HPDE6-E6E7 (cell line): ENCODE data around the gene ENTPD7.
"Not testable (repeated sequence)": the region's sequence is repeated elsewhere in the genome, so short reads cannot be mapped to it uniquely, and the experiment has no call there.

ENCODE experiments used
- DNase-seq: peaks from one replicate; pipeline ENCODE4 v3.0.0; 2011; ENCODE audit warnings: missing footprints; ENCODE audit errors: extremely low spot score

ENTPD7 gene

DNA sequence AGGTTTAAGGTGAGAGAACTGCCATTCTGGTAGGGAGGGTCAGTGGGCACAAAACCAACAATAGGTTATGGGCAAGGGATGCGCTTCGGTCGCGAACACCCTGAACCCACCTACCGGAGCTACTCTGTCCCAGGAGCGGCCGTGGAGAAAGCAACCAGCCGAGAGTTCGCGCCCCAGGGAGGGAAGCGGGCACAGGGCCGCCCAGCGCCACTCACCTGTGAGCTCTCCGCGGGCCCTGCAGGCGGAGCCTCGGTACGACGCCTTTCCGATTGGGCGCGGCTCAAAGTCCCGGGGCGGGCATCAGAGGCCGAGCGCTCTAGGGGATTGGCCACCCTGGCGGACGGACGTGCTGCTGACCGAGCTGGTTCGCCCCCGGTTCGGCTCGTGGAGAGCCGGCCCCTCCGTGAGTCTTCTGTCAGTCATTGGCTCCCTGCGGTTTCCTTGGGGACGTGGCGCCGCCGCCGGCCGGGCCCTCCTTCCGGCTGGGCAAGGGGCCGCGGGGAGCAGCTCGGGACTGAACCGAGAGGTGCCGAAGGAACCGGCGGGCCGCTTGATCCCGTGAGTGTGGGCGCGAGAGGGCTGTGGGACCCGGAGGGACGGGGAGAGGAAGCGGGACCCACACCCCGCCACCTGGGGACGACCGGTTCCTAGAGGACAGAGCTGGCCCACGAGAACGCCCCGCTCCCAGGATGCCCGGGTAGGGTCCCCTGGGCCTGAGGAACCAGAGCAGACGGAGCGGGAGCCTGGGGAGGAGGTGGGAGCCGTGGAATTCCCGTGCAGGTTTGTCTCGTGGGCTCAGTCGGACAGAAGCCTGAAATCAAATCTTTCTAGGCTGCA, at the start of gene ENTPD7:
ENTPD7 (plus strand) TSS at position 479 of the 837 bp plus-strand sequence. CDS start 448 bp downstream, outside the sequence.
- DNase-seq: peak; percentile 97

DNA sequence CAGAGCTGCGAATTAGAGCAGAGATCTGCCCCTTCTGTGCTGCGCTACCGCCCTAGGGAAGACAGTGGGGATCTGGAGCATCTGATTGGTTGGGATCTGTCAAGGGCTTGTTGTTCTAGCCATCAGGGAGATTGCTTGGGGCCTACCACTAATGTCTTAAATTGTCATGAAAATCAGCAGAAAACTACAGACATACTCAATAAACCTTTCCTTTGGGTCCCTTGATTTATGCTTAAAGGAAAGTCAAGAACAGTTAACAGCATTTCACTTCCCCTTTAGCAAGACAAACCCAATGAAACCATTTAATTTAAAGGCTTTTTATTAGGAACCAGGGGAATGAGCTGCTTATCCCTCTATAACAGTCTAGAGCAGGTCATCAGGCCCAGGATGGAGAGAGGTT, 49.1 kb upstream of the ENTPD7 start:
- no peak for DNase-seq

DNA sequence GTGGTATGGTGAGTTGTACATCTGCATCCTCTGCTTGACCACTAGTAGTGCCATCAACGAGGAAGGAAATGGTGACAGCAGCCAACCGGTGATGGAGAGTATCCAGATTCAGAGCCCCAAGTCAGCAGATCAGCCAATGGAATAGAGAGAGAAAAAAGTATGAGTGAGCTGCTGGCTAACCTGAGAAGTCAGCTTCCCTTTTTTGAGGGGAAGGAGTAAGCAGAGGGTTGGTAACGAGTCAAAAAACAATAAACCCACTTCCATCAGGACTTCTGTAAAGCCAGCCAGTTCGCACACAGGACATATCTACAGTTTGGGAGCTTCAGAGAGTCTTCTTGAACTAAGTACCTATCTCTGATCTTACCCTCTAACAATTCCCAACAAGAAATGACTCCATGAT, 48.0 kb upstream of the ENTPD7 start:
- DNase-seq: no peak

DNA sequence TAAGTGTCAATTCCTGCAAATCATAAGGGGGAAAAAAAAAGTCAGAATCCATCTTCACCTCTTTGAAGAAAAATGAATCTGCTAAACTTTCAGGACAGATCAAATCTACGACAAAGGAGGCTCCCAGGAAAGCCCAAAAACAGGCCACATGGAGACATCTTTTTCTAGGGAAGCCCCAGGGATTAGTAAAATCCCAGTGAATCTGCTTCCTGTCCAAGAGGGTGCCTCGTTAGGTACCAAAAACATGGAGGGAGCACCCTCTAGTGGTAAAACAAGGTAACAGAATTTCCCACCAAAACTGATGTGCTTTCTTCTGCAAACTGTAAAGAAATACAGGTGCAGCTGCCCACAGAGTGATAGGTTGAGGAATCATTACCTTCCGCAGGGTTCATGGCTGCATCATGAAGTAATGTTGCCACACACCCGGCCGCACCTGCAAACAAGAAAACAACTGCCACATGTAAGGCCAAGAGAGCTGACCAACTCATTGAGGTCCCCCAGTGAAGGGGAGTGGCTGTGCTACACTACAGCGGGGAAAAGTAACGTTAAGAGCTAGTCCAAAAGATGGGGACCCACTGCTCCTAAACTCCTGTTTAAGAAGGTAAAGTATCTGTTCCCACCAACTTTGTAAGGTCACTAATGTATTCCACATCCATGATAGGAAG, 47.0 kb upstream of the ENTPD7 start:
- peak; percentile 47 for DNase-seq

- no peak for DNase-seq
Observed at GRCh38 chr10:99615426-99615825, 43.9 kb upstream of the ENTPD7 start.

- DNase-seq: no peak
Observed at GRCh38 chr10:99617696-99618095, 41.6 kb upstream of the ENTPD7 start.

DNA sequence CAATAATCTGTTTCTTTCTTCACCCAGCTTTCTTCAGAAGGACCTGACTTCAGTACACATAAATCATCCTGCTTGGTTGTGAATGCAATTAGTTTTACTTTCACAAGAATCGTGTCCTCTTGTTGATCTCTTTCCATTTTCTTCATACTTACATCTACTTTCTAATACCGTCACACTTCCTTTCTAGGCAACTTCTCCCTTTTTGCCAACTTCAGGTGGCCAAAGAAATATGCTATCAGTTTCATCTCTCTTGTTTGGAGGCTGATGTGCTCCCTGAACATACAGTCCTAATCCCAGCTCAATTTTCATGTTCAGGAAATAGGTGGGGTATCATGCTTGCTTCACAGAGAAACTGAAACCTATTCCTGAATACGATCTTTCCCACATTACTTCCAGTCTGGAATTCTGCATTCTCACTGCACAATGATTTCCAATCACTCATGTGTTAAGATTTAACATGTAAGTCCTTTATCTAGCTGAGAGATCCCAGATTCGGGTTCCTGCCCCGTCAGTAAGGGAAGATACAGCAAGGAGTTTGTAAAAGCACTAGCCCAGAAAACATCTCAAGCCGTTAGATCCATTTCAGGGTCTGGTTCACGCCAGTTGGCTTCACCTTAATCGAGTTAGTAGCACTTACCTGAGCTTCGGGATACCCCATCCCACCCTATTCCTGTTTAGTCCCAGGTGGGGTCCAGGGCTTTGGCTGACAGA, 40.1 kb upstream of the ENTPD7 start:
- no peak for DNase-seq

DNA sequence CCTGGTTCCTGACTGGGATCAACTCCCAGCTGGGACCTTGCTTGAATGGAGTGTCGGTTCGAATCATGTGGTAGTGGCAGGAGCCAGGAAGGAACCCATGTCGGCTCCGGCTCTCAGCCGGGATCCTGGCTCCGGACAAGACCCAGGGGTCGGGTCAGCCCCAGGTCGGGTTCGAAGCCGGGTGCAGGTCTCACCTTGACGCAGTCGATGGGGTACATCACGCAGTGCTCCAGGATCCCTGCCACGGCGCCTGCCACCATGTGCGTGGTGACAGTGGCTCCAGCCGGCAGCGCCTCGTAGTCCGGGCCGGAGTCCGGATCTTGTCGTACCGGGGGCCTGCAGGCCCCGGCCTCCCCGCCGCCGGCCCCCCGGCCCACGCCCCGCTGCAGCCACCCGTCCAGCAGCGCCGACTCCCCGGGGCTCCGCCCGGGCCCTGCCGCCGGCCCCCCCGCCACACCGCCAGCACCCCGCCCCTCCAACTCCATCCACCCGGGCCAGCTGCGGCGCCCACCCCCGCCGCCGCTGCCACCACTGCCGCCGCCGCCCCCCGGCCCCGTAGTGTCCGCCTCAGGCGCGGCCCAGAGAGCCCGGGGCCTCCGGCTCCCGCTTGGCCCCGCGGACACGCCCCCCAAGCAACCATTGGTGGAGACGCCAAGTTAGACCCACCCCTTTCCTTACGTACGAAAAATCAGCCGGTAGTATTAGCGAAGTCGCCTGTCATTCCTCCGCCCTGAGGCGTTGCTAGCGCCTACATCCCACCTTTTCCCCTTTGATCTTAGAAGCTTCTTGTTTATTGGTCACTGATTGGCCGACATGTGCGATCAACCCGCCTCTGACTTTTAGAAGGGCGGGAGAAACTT, 39.2 kb upstream of the ENTPD7 start, which contains the start of gene SLC25A28:
SLC25A28 (minus strand) TSS at position 589 of the 860 bp plus-strand sequence; CDS start at position 485, 104 bp downstream.
- peak; percentile 96 for DNase-seq

DNA sequence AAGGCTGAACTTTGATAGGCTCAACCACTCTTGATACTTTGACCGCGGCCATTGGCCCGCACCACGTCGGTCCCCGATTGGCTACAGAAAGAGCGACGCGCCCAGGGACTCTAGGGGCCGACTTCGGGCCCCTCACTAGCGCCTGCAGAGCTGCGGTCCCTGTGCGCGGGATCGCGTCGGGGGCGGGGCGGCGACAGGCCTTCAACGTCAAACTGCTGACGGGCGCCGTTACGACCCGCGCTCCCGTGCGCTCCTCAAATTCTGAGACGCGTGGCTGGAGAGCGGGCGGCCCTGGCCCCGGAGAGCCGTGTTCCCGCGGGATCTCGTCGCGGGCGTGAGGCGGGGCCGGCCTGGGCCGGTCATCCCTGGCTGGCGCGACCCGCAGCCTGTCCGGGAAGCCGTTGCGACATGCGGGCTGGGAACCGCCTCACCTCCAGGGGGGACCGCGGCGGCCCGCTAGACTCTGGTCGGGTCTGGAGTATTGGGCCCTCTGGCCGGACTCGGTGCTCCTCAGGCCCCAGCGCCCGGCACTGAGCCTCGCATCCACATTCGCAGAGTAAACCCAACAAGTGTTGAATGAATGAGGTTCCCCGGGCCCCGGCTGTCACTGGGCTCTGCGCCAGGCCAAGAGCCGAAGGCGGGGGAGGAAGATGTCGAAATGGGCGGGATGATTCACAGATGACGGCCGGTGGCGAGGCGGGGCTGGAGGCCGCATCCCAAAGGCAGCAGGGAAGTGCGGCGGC, 38.4 kb upstream of the ENTPD7 start:
- peak; percentile 88 for DNase-seq

GRCh38 chr10:99621454-99622251, 37.7 kb upstream of the ENTPD7 start:
- DNase-seq: peak; percentile 75

DNA sequence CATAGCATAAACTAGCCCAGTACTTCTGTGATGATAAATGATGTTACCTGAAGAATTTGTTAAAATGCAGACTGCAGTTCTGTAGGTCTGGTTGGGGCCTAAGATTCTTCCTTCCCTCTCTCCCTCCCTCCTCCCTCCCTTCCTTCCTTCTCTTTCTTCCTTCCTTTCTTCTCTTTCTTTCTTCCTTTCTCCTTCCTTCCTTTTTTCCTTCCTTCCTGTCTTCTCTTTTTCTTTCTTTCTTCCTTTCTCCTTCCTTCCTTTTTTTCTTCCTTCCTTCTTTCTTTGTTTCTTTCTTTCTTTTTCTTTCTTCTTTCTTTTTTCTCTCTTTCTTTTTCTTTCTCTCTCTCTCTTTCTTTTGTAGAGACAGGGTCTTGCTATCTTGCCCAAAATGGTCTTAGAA, 35.4 kb upstream of the ENTPD7 start:
- DNase-seq: no peak

GRCh38 chr10:99625124-99625523, 34.2 kb upstream of the ENTPD7 start:
- not testable (repeated sequence) for DNase-seq

DNA sequence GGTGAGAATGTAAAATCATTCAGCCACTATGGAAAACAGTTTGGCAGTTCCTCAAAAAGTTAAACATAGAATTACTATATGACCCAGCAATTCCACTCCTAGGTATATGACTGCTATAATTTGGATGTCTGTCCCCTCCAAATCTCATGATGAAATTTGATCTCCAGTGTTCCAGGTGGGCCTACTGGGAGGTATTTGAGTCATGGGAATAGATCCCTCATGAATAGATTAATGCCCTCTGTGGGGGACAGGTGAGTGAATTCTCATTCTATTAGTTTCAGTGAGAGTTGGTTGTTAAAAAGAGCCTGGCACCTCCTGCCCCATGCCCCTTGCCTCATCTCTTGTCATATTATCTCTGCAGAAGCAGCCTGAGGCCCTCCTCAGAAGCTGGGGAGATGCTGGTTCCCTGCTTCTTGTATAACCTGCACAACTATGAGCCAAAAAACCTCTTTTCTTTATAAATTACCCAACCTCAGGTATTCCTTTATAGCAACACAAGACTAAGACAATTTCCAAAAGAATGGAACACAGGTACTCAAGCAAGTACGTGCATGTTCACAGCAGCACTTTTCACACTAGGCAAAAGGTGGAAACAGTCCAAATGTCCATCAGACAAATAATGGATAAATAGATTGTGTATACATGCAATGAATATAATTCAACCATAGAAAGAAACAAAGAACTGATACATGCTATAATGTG, 30.2 kb upstream of the ENTPD7 start:
- DNase-seq: no peak

DNA sequence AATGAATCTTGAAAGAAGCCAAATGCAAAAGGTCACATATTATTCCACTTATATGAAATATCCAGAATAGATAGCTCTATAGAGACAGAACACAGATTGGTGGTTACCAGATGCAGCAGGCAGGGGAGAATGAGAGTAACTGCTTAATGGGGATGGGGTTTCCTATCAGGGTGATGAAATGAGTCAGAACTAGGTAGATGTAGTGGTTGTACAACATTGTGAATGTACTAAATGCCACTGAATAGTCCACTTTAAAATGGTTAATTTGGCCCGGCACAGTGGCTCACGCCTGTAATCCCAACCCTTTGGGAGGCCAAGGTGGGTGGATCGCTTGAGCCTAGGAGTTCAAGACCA, 29.7 kb upstream of the ENTPD7 start:
- DNase-seq: no peak

DNA sequence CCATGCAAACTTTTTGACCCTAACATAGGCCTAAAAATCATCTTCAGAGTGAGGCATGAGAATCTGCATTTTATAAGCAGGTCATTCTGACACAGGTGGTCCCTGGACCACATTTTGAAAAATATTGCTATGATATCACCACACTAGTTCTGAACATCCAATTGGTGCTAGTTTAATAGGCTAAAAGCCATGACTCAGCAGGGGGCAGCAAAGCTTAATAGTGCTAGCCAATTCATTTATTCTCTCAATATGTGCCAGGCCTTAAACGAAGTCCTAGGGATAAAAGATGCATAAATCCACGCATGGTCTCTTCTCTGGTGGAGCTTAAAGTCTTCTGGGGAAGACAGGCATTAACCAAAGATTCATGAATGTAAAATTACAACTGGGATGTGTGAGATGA, 28.9 kb upstream of the ENTPD7 start:
- DNase-seq: no peak

- no peak for DNase-seq
Observed at GRCh38 chr10:99630991-99631390, 28.3 kb upstream of the ENTPD7 start.

GRCh38 chr10:99631496-99631895, 27.8 kb upstream of the ENTPD7 start:
- no peak for DNase-seq

DNA sequence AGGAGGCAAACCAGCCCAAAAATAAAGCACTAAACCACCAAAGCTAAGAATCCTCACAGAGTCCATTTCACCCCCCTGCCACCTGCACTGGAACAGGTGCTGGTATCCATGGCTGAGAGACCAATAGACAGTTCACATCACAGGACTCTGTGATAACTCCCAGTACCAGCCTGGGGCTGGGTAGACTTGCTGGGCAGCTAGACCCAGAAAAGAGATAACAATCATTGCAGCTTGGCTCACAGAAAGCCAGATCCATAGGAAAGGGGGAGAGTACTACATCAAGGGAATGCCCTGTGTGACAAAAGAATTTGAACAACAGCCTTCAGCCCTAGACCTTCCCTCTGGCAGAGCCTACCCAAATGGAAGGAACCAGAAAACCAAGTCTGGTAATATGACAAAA, 25.5 kb upstream of the ENTPD7 start:
- DNase-seq: no peak

GRCh38 chr10:99647601-99648151, 11.6 kb upstream of the ENTPD7 start:
- DNase-seq: no peak
